ENCODE data around the gene HYAL2.

Gene HYAL2

GRCh38 chr3:50327129-50327528, 4.6 kb upstream of the HYAL2 start:
- peaks cover 33% of the 10 kb centered on the region for H3K79me2 ChIP-seq (ENCODE audit: insufficient read depth, low read length)
- H3K4me2 ChIP-seq (ENCODE audit: insufficient read depth, low read length), result peak overlapping the region; percentile 80
- no peaks in the 10 kb centered on the region for H3K9me3 ChIP-seq (ENCODE audit: insufficient read depth, low read length, severe bottlenecking)
- H3K4me1 ChIP-seq (ENCODE audit: insufficient read depth, low read length), result peaks cover 59% of the 10 kb centered on the region
- H4K20me1 ChIP-seq (ENCODE audit: insufficient read depth, low read length), result peaks cover 26% of the 10 kb centered on the region
- H3K27ac ChIP-seq (ENCODE audit: low read length), result peak overlapping the region; percentile 73
- peak overlapping the region; percentile 88 to 89 for H3K4me3 ChIP-seq (ENCODE audit: low read depth in 1 of 2, low read length in 2 of 2)
- TF ChIP-seq CTCF (IDR thresholded peaks at IDR 0.05; ENCODE audit: borderline replicate concordance, extremely low read depth, low read length, poor library complexity, severe bottlenecking), result no peak
- no peak for TF ChIP-seq EZH2 (IDR thresholded peaks at IDR 0.05; ENCODE audit: borderline replicate concordance, low read depth, low read length, severe bottlenecking)
- H3K36me3 ChIP-seq (ENCODE audit: insufficient read depth, low read length), result peaks cover 55% of the 10 kb centered on the region
- ATAC-seq (ENCODE audit: insufficient read depth, low read depth) (no peak), DNase-seq (no peak)
- H3K27me3 ChIP-seq (ENCODE audit: insufficient read depth, low read length, poor library complexity), result no peaks in the 10 kb centered on the region
- no peak overlapping the region for H2AFZ ChIP-seq (ENCODE audit: low read depth, low read length)
- peak overlapping the region; percentile 79 for H3K9ac ChIP-seq (ENCODE audit: low read depth, low read length)

- no peak for TF ChIP-seq CTCF (IDR thresholded peaks at IDR 0.05; ENCODE audit: borderline replicate concordance, extremely low read depth, low read length, poor library complexity, severe bottlenecking)
- no peak for TF ChIP-seq EZH2 (IDR thresholded peaks at IDR 0.05; ENCODE audit: borderline replicate concordance, low read depth, low read length, severe bottlenecking)
- DNase-seq (no peak), ATAC-seq (ENCODE audit: insufficient read depth, low read depth) (no peak)
- Histone ChIP-seq H3K27ac (ENCODE audit: low read length) (no peak overlapping the region), H3K79me2 (ENCODE audit: insufficient read depth, low read length) (peaks cover 27% of the 10 kb centered on the region), H2AFZ (ENCODE audit: low read depth, low read length) (no peak overlapping the region), H3K4me1 (ENCODE audit: insufficient read depth, low read length) (peaks cover 58% of the 10 kb centered on the region), H3K27me3 (ENCODE audit: insufficient read depth, low read length, poor library complexity) (no peaks in the 10 kb centered on the region), H3K9me3 (ENCODE audit: insufficient read depth, low read length, severe bottlenecking) (no peaks in the 10 kb centered on the region), H3K4me3 (ENCODE audit: low read depth in 1 of 2, low read length in 2 of 2) (no peak overlapping the region), H3K36me3 (ENCODE audit: insufficient read depth, low read length) (peaks cover 45% of the 10 kb centered on the region), H3K9ac (ENCODE audit: low read depth, low read length) (peak overlapping the region; percentile 21), H4K20me1 (ENCODE audit: insufficient read depth, low read length) (peaks cover 17% of the 10 kb centered on the region; the same call in 1 of the 2 replicates), H3K4me2 (ENCODE audit: insufficient read depth, low read length) (peak overlapping the region; percentile 23)
Observed at GRCh38 chr3:50326182-50326541, 3.6 kb upstream of the HYAL2 start.

GRCh38 chr3:50325497-50326181, 3.1 kb upstream of the HYAL2 start:
- H3K9ac ChIP-seq (ENCODE audit: low read depth, low read length), result peak overlapping the region; percentile 21
- no peak overlapping the region for H2AFZ ChIP-seq (ENCODE audit: low read depth, low read length)
- H3K79me2 ChIP-seq (ENCODE audit: insufficient read depth, low read length), result peaks cover 30% of the 10 kb centered on the region
- H4K20me1 ChIP-seq (ENCODE audit: insufficient read depth, low read length), result peaks cover 17% of the 10 kb centered on the region; the same call in 1 of the 2 replicates
- no peak overlapping the region for H3K4me3 ChIP-seq (ENCODE audit: low read depth in 1 of 2, low read length in 2 of 2)
- ATAC-seq (ENCODE audit: insufficient read depth, low read depth) (no peak), DNase-seq (no peak)
- H3K36me3 ChIP-seq (ENCODE audit: insufficient read depth, low read length), result peaks cover 40% of the 10 kb centered on the region
- H3K27ac ChIP-seq (ENCODE audit: low read length), result no peak overlapping the region
- no peaks in the 10 kb centered on the region for H3K27me3 ChIP-seq (ENCODE audit: insufficient read depth, low read length, poor library complexity)
- peaks cover 58% of the 10 kb centered on the region for H3K4me1 ChIP-seq (ENCODE audit: insufficient read depth, low read length)
- H3K9me3 ChIP-seq (ENCODE audit: insufficient read depth, low read length, severe bottlenecking), result no peaks in the 10 kb centered on the region
- peak overlapping the region; percentile 23 for H3K4me2 ChIP-seq (ENCODE audit: insufficient read depth, low read length)
- no peak for TF ChIP-seq CTCF (IDR thresholded peaks at IDR 0.05; ENCODE audit: borderline replicate concordance, extremely low read depth, low read length, poor library complexity, severe bottlenecking)
- no peak for TF ChIP-seq EZH2 (IDR thresholded peaks at IDR 0.05; ENCODE audit: borderline replicate concordance, low read depth, low read length, severe bottlenecking)
